Cardiac fibroblast (primary cell): ENCODE measurements around the gene LGALS3.

Experiments used
- DNase-seq, 2 donors: peaks; one replicate each; pipeline versions ENCODE4 v3.0.0 to v3.0.0-alpha.2; 2010; ENCODE audit warnings: low read depth in 2 of 2
- H3K4me3 ChIP-seq, 2 donors: replicated peaks in 1 of 2; 1 replicate in 1 of 2; 2 replicates in 1 of 2; pipeline ENCODE4 v1.5.1; 2011; ENCODE audit warnings: low read depth in 2 of 2, low read length in 2 of 2, mild to moderate bottlenecking in 2 of 2, moderate library complexity in 1 of 2
- TF ChIP-seq, protein P1 (sequence below): IDR thresholded peaks from one replicate; pipeline ENCODE4 v1.5.1; 2011; ENCODE audit warnings: low read depth, mild to moderate bottlenecking, low read length, inconsistent platforms

The LGALS3 gene

DNA sequence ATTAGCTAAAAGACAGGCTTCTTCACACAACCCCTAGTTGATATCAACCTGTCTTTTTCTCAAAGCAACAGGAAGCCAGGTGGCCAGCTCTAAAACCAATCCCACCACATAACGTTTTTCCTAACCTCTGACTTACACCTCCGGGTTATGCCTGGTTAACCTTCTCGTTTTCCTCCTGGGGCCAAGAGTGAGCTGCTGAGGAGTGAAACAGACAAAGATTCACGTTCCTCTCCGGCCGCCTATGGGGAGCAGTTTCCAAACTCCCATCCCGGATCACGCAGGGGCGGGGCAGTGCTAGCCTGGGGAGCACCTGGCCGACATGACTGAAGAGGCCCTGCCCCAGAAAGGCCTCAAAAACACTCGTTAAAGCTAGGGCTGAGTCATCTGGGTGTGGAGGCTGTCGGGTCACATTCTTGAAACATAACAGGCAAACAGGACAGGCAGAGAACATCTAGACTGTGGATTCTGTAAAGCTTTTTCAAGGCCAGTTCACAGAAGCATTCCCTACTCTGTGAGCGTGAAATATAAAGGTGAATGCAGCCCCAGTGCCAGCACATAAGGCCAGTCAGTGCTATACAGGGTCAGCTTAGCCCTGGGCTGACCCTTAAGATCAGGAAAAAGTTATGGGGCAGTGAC, 25.9 kb upstream of the LGALS3 start:
- peak; percentile 97 for DNase-seq
- TF ChIP-seq, protein P1, sequence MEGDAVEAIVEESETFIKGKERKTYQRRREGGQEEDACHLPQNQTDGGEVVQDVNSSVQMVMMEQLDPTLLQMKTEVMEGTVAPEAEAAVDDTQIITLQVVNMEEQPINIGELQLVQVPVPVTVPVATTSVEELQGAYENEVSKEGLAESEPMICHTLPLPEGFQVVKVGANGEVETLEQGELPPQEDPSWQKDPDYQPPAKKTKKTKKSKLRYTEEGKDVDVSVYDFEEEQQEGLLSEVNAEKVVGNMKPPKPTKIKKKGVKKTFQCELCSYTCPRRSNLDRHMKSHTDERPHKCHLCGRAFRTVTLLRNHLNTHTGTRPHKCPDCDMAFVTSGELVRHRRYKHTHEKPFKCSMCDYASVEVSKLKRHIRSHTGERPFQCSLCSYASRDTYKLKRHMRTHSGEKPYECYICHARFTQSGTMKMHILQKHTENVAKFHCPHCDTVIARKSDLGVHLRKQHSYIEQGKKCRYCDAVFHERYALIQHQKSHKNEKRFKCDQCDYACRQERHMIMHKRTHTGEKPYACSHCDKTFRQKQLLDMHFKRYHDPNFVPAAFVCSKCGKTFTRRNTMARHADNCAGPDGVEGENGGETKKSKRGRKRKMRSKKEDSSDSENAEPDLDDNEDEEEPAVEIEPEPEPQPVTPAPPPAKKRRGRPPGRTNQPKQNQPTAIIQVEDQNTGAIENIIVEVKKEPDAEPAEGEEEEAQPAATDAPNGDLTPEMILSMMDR: no peak
- H3K4me3 ChIP-seq: peak overlapping the region; percentile 11 to 32

DNA sequence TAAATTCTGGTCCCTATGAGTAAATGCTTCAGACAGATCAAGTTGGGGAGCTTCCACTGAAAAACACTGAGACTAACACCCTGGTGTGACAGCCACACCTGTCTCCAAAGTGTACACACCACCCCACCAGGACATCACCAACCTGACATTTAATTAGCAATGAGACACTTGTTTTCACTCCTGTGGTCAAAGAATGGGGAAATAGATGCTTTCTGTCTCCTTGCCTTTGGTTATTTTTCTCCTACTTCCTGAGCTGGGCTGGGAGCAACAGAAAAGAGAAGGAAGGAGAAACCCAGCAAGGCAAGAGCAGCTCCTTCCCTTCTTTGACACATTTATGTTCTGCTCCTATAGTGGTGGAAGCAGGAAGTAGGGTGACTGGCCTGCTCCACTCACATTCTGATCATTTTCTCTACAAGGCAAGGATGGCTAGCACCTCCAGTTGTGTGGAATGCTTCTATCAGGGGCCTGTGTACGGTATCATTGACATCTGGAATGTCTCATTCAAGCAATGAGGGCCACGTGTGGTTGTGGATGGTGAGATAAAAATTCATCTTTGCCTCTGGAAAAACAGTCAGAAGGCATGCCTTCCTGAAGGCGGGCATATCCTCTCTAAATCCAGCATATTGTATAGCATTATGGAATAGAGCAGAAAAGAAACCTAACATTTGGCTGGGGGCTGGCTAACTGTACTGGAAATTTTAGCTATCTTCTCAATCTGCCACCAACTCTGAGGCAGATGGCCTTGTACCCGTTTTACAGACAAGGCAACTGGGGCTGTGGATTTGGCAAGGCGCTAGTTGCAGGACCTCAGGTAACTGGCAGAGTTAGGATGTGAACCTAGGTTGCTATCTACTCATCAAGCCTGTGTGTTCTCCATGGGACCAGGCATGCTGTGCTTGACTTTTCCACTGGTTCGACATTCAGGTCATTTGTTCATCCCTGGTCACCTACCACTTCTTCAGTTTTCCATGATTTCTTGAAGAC, 24.8 kb upstream of the LGALS3 start:
- DNase-seq: no peak
- TF ChIP-seq, protein P1: no peak
- H3K4me3 ChIP-seq: no peak overlapping the region

DNA sequence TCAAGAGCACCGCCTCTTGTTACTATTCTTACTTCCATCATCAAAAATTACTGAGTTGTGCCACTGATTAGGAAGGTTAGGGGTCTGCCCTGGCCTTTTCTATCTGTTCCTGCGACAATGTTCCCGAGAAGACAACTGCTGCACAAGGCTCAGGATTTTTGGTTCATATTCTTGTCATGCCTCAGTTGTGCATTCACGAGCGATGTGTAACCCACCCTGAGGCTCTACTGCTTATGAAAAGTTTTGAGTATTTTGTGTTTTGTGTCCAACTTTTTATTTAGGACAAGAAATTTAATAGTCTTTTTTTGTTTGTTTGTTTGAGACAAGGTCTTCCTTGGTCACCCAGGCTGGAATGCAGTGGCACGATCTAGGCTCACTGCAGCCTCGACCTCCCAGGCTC, 23.1 kb upstream of the LGALS3 start:
- TF ChIP-seq, protein P1: no peak
- no peak for DNase-seq
- H3K4me3 ChIP-seq: no peak overlapping the region

DNA sequence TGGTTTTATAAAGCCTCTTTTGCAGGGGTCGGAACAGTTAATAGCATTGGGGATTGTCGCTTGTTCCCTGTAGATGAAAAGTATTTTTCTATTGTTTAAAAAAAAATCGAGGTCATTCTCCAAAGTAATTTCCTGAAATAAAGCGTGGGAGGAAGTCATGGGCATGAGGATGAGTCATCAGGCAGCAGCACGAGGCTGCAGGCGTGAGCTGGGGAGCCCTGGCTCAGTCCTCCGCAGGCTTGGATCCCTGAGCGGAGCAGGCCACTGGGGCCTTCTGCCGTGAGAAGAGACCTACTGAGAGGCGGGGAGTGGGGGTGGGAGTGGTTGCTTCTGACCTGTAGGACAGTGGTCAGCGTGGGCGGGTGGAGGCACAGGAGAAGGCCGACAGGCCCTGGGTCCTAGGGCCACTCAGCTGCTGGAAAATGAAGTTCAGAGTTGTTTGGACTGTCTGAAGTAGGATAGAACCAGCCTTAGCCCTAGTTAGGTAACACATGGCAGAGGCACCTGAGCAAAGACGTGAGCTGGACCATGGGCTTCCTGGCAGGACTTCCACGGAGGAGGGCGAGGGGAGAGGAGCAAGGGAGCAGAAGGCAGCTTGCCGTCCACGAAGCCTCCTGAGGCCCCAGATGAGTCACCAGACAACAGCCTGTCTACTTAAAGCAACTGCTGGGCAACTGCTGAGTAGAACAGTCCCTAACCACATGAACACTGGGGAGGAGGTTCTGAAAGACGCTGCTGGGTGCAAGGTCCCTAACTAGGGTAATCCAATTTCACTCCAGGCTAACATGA, 21.1 kb upstream of the LGALS3 start:
- DNase-seq: peak; percentile 98 to 99
- TF ChIP-seq, protein P1: no peak
- peak overlapping the region in 1 of 2 donors; percentile 19 for H3K4me3 ChIP-seq

DNA sequence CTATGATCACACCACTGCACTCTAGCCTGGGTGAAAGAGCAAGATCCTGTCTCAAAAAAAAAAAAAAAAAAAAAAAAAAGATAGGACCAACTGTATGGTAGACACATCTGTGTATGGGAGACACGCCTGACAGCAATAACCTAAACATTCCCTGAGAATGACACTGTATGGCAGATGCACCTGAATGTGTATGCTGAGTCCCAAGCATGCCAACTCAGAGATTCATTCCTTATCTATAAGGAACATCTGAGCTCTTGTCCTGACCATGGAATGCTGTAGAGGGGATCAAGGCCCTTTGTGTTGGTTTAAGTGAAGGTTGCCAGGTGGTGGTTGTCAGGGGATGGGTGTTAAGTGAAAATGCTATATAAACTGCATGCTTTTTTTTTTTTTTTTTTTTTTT, 19.2 kb upstream of the LGALS3 start:
- TF ChIP-seq, protein P1: no peak
- H3K4me3 ChIP-seq: no peak overlapping the region
- no peak for DNase-seq

DNA sequence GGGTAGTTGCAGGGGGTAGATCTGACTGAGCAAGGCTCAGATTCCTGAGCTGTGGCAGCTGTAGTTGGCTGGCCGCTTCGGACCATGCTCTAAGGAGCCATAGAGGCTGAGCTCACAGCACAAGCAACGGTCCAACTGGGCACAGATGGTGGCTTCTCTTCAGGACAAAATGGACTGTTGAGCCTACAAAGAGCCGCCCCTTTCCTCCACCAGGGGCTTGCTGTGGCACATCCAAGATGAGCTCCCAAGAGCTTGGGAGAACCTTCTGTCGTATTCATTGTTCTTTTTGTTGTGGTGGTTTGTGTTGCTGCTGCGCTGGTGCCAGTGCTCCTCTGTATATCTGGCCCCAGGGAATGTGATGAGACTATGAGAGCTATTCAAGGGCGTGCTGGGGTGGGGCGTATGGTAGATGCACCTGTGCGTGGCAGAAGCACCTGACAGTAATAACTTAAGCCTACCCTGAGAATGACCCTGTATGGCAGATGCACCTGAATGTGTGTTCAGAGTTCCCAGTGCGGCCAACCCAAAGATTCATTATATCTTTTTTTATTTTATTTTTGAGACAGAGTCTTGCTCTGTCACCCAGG, 17.8 kb upstream of the LGALS3 start:
- TF ChIP-seq, protein P1: no peak

More for the DNA sequence above, 17.8 kb upstream of the LGALS3 start:
- H3K4me3 ChIP-seq: no peak overlapping the region
- DNase-seq: no peak
